ENCODE measurements around the gene ERBB4. TPM values are rescaled to one million over a fixed set of nuclear protein-coding genes. Genes with fewer than 3 reads are reported as not detected.

The ERBB4 gene
- polyA plus RNA-seq, 1 donor from 2014 or later: not detected

DNA sequence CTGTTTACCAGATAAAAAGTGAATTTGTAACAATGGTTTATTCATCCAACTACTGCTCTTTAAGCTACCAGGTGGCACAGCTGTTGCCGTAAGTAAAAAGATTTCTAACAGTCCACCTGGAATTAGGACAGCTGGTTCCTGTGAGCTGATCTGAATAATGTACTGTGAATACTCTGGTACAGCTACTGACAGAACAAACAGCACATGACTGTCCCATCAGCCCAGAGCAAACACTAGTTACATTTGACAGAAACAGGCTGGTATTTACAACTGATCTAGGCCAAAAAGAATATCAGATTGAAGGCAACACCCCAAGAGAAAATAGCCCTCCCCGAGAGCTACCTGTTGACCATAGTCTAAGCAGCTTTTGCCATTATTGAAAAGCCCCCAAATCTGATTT, 1141.8 kb downstream of the ERBB4 start:
- Mint-ChIP-seq H3K9me3 (peaks cover 0 to 2% (median 0%) of the 10 kb centered on the region in 3 donors), H3K4me1 (no peaks in the 10 kb centered on the region), H3K4me3 (no peak overlapping the region), H3K27ac (no peak overlapping the region), H3K27me3 (no peaks in the 10 kb centered on the region), H3K36me3 (peaks cover 1% of the 10 kb centered on the region)

DNA sequence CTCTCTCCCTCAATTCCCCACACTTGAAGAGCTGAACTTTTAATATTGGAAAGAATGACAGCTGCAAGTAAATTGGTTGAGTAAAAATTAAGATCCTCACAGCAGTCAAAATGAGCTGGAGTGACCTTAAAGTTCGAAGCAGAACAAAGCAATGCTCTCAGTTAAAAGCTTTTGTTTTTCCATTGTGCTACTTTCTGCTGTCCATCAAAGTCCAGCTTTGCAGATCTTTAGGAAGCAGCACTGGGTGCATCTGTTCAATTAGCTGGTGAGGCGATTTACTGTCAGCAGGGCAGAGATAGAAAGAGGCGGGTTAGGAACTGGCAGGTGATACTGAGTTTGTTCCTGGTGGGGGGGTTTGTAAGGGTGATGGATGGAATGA, 1147.4 kb downstream of the ERBB4 start:
- no peak overlapping the region for H3K4me3 Mint-ChIP-seq
- H3K36me3 Mint-ChIP-seq: no peaks in the 10 kb centered on the region
- H3K9me3 Mint-ChIP-seq: peaks cover 0 to 3% (median 0%) of the 10 kb centered on the region in 3 donors
- H3K27ac Mint-ChIP-seq: no peak overlapping the region
- H3K27me3 Mint-ChIP-seq: no peaks in the 10 kb centered on the region
- H3K4me1 Mint-ChIP-seq: no peaks in the 10 kb centered on the region

GRCh38 chr2:211390536-211391188, 1147.9 kb downstream of the ERBB4 start:
- Mint-ChIP-seq H3K4me3 (no peak overlapping the region), H3K27me3 (no peaks in the 10 kb centered on the region), H3K4me1 (no peaks in the 10 kb centered on the region), H3K36me3 (no peaks in the 10 kb centered on the region), H3K27ac (no peak overlapping the region), H3K9me3 (peaks cover 0 to 3% (median 0%) of the 10 kb centered on the region in 3 donors)

- Mint-ChIP-seq H3K4me3 (no peak overlapping the region), H3K36me3 (no peaks in the 10 kb centered on the region), H3K27ac (no peak overlapping the region), H3K4me1 (no peaks in the 10 kb centered on the region), H3K9me3 (peaks cover 0 to 3% (median 0%) of the 10 kb centered on the region in 3 donors), H3K27me3 (no peaks in the 10 kb centered on the region)
These were observed 1150.9 kb downstream of the ERBB4 start for GRCh38 chr2:211387734-211388133.

- no peak overlapping the region for H3K4me3 Mint-ChIP-seq
- no peaks in the 10 kb centered on the region for H3K4me1 Mint-ChIP-seq
- H3K9me3 Mint-ChIP-seq: no peaks in the 10 kb centered on the region
- no peak overlapping the region for H3K27ac Mint-ChIP-seq
- no peaks in the 10 kb centered on the region for H3K27me3 Mint-ChIP-seq
- peaks cover 3% of the 10 kb centered on the region for H3K36me3 Mint-ChIP-seq
These were observed 1158.6 kb downstream of the ERBB4 start for GRCh38 chr2:211380041-211380440.

DNA sequence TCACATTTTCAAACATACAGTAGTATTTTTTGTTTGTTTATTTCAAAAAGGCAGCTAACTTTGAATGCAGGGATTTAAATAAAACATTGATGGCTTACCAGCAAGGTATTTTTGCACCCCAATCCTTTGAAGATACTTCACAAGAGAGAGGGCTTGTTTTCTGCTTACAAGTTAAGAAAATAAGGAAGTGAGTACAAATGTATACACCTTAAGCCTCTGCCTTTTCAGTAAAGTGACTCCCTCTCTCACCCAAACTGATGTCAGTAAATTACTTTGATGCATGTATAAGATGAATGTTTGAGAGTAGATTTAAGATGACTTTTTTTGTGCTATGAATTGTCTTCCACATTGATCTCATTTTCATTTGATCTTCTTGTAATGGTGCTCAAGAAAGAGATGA, 1162.2 kb downstream of the ERBB4 start:
- Mint-ChIP-seq H3K4me3 (no peak overlapping the region), H3K27ac (no peak overlapping the region), H3K27me3 (peaks cover 2% of the 10 kb centered on the region), H3K4me1 (peaks cover 0 to 3% (median 2%) of the 10 kb centered on the region in 3 donors), H3K36me3 (peaks cover 3% of the 10 kb centered on the region), H3K9me3 (no peaks in the 10 kb centered on the region)

- Mint-ChIP-seq H3K9me3 (no peaks in the 10 kb centered on the region), H3K36me3 (peaks cover 3% of the 10 kb centered on the region), H3K4me1 (peaks cover 0 to 3% (median 2%) of the 10 kb centered on the region in 3 donors), H3K27me3 (peaks cover 2% of the 10 kb centered on the region), H3K4me3 (no peak overlapping the region), H3K27ac (no peak overlapping the region)
These were observed 1165.4 kb downstream of the ERBB4 start for GRCh38 chr2:211373203-211373602.

- Mint-ChIP-seq H3K4me1 (peaks cover 0 to 8% (median 2%) of the 10 kb centered on the region in 3 donors), H3K36me3 (no peaks in the 10 kb centered on the region), H3K9me3 (no peaks in the 10 kb centered on the region), H3K4me3 (no peak overlapping the region), H3K27me3 (peaks cover 2% of the 10 kb centered on the region), H3K27ac (no peak overlapping the region)
These were observed 1167.1 kb downstream of the ERBB4 start for GRCh38 chr2:211371465-211371864.

DNA sequence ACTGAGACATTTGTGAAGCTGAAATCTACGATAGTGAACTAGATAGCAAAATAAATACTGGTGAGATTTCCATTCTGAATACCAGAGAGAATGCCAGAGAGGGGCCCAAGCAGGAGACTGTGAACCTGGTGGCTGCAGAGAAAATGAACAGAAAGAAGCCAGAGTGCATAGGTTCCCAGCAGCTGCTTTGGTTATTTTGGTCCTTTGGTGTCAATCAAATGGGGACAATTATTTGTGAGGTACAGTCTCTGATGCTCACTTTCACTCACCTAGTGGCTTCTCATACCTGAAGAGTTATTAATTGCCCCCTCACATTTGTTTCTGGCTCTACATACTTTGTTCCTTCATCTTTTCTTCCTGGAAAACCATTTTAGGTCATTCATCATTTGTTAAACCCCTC, 1170.1 kb downstream of the ERBB4 start:
- no peak overlapping the region for H3K4me3 Mint-ChIP-seq
- H3K4me1 Mint-ChIP-seq: peaks cover 0 to 11% (median 2%) of the 10 kb centered on the region in 3 donors
- no peaks in the 10 kb centered on the region for H3K27me3 Mint-ChIP-seq
- H3K9me3 Mint-ChIP-seq: peaks cover 0 to 2% (median 0%) of the 10 kb centered on the region in 3 donors
- no peaks in the 10 kb centered on the region for H3K36me3 Mint-ChIP-seq
- H3K27ac Mint-ChIP-seq: no peak overlapping the region

DNA sequence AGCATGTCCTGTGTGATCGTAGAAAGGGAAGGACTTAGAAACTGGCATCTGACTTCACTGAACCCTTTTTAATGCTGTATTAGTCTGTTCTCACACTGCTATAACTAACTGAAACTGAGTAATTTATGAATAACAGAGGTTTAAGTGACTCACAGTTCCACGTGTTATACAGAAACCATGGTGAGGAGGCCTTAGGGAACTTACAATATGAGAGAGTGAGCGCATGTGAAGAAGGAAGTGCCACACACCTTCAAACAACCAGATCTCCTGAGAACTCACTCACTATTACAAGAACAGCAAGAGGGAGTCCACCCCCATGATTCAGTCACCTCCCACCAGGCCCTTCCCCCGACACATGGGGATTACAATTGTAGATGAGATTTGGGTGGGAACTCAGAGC, 1170.9 kb downstream of the ERBB4 start:
- Mint-ChIP-seq H3K9me3 (peaks cover 0 to 2% (median 0%) of the 10 kb centered on the region in 3 donors), H3K36me3 (no peaks in the 10 kb centered on the region), H3K27ac (no peak overlapping the region), H3K4me3 (no peak overlapping the region), H3K27me3 (no peaks in the 10 kb centered on the region), H3K4me1 (peaks cover 0 to 11% (median 2%) of the 10 kb centered on the region in 3 donors)

GRCh38 chr2:211367293-211367692, 1171.3 kb downstream of the ERBB4 start:
- no peaks in the 10 kb centered on the region for H3K36me3 Mint-ChIP-seq
- no peak overlapping the region for H3K4me3 Mint-ChIP-seq
- peaks cover 0 to 2% (median 0%) of the 10 kb centered on the region in 3 donors for H3K9me3 Mint-ChIP-seq
- peaks cover 0 to 11% (median 2%) of the 10 kb centered on the region in 3 donors for H3K4me1 Mint-ChIP-seq
- no peaks in the 10 kb centered on the region for H3K27me3 Mint-ChIP-seq
- H3K27ac Mint-ChIP-seq: no peak overlapping the region

DNA sequence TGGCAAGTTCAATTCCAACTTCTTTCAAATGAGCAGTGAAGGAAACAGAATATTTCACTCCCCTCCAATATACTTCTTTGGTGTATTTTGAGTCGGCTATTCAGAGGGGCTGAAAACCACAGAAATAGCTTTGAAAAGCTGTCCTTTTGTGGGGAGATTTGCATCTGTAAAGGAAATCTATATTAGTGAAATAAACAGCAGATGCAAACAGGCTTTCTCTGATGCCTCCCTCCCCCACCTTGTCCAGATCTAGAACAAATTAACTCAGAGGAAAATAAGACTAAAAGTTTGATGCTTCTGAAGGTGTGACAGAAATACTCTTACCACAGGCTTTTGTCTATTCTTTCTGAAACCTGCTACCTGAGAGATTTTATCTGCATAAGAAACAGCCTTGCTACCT, 1173.7 kb downstream of the ERBB4 start:
- H3K4me1 Mint-ChIP-seq: peaks cover 0 to 8% (median 0%) of the 10 kb centered on the region in 3 donors
- H3K4me3 Mint-ChIP-seq: no peak overlapping the region
- no peak overlapping the region for H3K27ac Mint-ChIP-seq
- peaks cover 0 to 5% (median 2%) of the 10 kb centered on the region in 3 donors for H3K9me3 Mint-ChIP-seq
- H3K36me3 Mint-ChIP-seq: no peaks in the 10 kb centered on the region
- H3K27me3 Mint-ChIP-seq: no peaks in the 10 kb centered on the region

DNA sequence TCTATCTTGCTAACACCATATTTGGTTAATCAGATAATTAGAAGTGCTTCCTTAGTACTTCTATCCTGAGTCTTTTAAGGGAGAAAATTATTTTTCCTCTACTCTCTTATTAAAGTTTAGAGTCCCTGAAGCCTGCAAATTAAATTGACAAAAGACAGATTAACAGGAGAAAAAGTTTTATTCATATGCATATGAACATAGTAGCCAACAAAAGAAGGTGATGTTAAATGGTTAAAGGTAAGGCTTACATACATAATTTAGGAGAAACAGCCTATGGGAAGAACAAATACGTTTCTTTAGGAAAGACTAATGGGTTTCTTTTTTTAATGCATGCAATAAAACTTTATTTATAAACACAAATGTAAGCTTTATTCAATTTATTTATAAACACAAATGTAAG, 1177.2 kb downstream of the ERBB4 start:
- H3K4me1 Mint-ChIP-seq: peaks cover 0 to 3% (median 0%) of the 10 kb centered on the region in 3 donors
- no peaks in the 10 kb centered on the region for H3K36me3 Mint-ChIP-seq
- H3K4me3 Mint-ChIP-seq: no peak overlapping the region

GRCh38 chr2:211359347-211359746, 1179.3 kb downstream of the ERBB4 start:
- no peaks in the 10 kb centered on the region for H3K27me3 Mint-ChIP-seq
- H3K27ac Mint-ChIP-seq: no peak overlapping the region
- H3K4me1 Mint-ChIP-seq: no peaks in the 10 kb centered on the region
- H3K4me3 Mint-ChIP-seq: no peak overlapping the region
- H3K9me3 Mint-ChIP-seq: peaks cover 0 to 5% (median 4%) of the 10 kb centered on the region in 3 donors
- no peaks in the 10 kb centered on the region for H3K36me3 Mint-ChIP-seq

More for the DNA sequence above, 1177.2 kb downstream of the ERBB4 start:
- no peaks in the 10 kb centered on the region for H3K27me3 Mint-ChIP-seq
- H3K9me3 Mint-ChIP-seq: peaks cover 0 to 5% (median 4%) of the 10 kb centered on the region in 3 donors
- no peak overlapping the region for H3K27ac Mint-ChIP-seq

DNA sequence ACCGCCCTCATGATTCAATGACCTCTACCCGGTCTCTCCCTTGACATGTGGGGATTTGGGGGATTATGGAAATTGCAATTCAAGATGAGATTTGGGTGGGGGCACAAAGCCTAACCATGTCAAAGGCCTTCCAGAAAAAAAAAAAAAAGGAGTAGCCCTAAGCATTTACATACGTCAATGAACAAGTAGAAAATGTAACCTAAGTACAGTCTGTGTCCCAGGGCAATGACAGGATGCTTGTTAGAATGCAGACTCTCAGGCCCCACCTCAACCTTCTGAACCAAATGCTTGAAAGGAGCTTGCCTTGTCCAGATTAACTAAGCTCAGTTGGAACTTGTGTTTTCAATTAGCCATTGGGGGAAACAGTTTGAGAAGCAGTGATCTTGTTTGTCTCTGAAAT, 1180.1 kb downstream of the ERBB4 start:
- no peaks in the 10 kb centered on the region for H3K4me1 Mint-ChIP-seq
- no peak overlapping the region for H3K4me3 Mint-ChIP-seq
- peaks cover 0 to 5% (median 2%) of the 10 kb centered on the region in 3 donors for H3K9me3 Mint-ChIP-seq
- no peak overlapping the region for H3K27ac Mint-ChIP-seq
- no peaks in the 10 kb centered on the region for H3K27me3 Mint-ChIP-seq
- no peaks in the 10 kb centered on the region for H3K36me3 Mint-ChIP-seq

DNA sequence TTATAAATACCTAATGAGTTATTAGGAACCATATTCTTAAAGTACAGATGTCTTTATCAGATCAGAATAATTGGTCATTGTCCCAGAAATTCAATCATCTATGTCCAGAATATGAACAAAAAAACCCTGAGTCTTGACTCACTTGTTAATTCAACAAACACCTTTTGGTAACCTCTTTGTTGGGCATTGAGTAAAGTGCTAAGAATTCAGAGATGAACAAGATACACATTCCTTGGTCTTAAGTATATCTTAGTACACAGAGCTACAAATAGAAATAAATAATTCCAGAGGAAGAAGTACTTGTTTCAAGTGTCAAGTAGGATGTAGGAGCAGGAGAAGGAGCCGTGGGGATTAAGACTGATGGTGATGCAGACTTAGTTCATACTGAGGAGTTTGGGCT, 1184.1 kb downstream of the ERBB4 start:
- H3K4me3 Mint-ChIP-seq: no peak overlapping the region
- peaks cover 0 to 2% (median 0%) of the 10 kb centered on the region in 3 donors for H3K9me3 Mint-ChIP-seq
- no peaks in the 10 kb centered on the region for H3K27me3 Mint-ChIP-seq
- no peaks in the 10 kb centered on the region for H3K4me1 Mint-ChIP-seq
- H3K36me3 Mint-ChIP-seq: no peaks in the 10 kb centered on the region
- no peak overlapping the region for H3K27ac Mint-ChIP-seq

Data from IgD-negative memory B cell (primary cell).